BJ (cell line): ENCODE measurements around the gene SP3. TPM values are rescaled to one million over a fixed set of nuclear protein-coding genes. Genes with fewer than 3 reads are reported as not detected.

Experiments used
- CTCF ChIA-PET: fragments of 350-600 bp; formaldehyde crosslinking; extraction: SDS; loops from one replicate; lab custom pipeline; 2021; ENCODE audit warnings: antibody characterized with exemption, inconsistent platforms; lab: Yijun Ruan, JAX
- POLR2A ChIA-PET: fragments of 300-600 bp; sonication (Branson Sonifier 250); formaldehyde crosslinking; extraction: SDS; loops from one replicate; lab custom pipeline; 2021; ENCODE audit warnings: antibody characterized with exemption; lab: Charles Lee
- DNase-seq: peaks from one replicate; pipeline ENCODE4 v3.0.0-alpha.2; 2011; ENCODE audit warnings: low read depth
- H3K27me3 ChIP-seq: 2 replicates; pipeline ENCODE4 v1.6.0; 2011; ENCODE audit warnings: low read length; ENCODE audit not compliant: control insufficient read depth, insufficient read depth
- H3K36me3 ChIP-seq: 2 replicates; pipeline ENCODE4 v1.5.1; 2011; ENCODE audit warnings: low read length; ENCODE audit not compliant: control insufficient read depth, insufficient read depth
- H3K4me3 ChIP-seq: 2 replicates; pipeline ENCODE4 v1.5.1; 2011; ENCODE audit warnings: low read depth, mild to moderate bottlenecking, control low read depth, low read length
- polyA plus RNA-seq: library from polyadenylated mRNA; depleted of rRNA; stranded (reverse); fragments of >200 nt; gene quantifications from 2 replicates; pipeline ENCODE4 v1.2.3, GENCODE V29; 2011
- TF ChIP-seq, protein P1 (sequence below): IDR thresholded peaks from 2 replicates; pipeline ENCODE4 v1.5.1; 2011; ENCODE audit warnings: low read depth, mild to moderate bottlenecking, control low read depth, inconsistent platforms, low read length, moderate library complexity; ENCODE audit not compliant: insufficient read depth

The SP3 gene
- polyA plus RNA-seq, 1 experiment: 33.2 TPM

DNA sequence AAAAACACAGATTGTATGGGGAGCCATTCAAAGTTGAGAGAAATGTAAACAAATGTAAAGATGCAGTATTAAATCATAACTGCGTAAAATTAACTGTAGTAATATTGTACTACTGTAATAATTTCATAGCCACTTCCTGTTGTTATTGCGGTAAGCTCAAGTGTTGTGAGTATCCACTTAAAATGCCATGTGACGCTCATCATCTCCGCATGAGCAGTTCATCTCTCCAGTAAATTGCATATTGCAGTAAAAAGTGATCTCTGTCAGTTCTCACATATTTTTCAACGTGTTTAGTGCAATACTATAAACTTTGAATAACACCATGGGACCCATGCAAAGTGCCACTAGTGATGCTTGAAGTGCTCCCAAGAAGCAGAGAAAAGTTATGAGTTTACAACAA lies 41.8 kb upstream of the SP3 start:
- Histone ChIP-seq H3K27me3 (no peaks in the 10 kb centered on the region), H3K36me3 (no peaks in the 10 kb centered on the region), H3K4me3 (no peak overlapping the region)
- ChIA-PET POLR2A (no interaction called here), CTCF (interaction anchor here (1.7 kb wide), 1 partner anchor 9 kb away, joined by 4 read pairs; no protein-coding TSS in a partner anchor)
- TF ChIP-seq, protein P1, sequence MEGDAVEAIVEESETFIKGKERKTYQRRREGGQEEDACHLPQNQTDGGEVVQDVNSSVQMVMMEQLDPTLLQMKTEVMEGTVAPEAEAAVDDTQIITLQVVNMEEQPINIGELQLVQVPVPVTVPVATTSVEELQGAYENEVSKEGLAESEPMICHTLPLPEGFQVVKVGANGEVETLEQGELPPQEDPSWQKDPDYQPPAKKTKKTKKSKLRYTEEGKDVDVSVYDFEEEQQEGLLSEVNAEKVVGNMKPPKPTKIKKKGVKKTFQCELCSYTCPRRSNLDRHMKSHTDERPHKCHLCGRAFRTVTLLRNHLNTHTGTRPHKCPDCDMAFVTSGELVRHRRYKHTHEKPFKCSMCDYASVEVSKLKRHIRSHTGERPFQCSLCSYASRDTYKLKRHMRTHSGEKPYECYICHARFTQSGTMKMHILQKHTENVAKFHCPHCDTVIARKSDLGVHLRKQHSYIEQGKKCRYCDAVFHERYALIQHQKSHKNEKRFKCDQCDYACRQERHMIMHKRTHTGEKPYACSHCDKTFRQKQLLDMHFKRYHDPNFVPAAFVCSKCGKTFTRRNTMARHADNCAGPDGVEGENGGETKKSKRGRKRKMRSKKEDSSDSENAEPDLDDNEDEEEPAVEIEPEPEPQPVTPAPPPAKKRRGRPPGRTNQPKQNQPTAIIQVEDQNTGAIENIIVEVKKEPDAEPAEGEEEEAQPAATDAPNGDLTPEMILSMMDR: no peak
- no peak for DNase-seq

DNA sequence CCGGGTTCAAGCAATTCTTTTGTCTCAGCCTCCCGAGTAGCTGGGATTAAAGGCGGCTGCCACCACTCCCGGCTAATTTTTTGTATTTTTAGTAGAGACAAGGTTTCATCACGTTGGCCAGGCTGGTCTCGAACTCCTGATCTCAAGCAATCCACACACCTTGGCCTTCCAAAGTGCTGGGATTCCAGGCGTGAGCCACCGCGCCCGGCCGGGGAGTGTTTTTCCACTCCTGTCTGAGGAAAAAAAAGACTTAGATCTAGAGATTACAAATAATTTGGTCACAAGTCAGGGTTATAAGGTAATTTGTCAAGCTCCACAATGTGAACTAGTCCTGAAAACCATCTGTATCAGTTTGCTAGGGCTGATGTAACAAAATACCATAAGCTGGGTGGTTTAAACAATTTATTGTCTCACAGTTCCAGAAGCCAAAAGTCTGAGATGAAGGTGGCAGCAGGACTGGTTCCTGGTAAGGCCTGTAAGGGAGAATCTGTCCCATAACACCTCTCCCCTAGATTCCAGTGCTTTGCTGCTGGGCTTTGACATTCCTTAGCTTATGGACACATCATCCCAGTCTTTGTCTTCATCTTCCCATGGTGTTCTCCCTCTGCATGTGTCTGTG lies 40.7 kb upstream of the SP3 start:
- ChIA-PET POLR2A (interaction anchor here (0.5 to 0.6 kb wide), 2 partner anchors 9 to 11 kb away, joined by 3 read pairs; no protein-coding TSS in a partner anchor), CTCF (interaction anchor here (1.7 kb wide), 1 partner anchor 8 kb away, joined by 4 read pairs; no protein-coding TSS in a partner anchor)
- TF ChIP-seq, protein P1: no peak

DNA sequence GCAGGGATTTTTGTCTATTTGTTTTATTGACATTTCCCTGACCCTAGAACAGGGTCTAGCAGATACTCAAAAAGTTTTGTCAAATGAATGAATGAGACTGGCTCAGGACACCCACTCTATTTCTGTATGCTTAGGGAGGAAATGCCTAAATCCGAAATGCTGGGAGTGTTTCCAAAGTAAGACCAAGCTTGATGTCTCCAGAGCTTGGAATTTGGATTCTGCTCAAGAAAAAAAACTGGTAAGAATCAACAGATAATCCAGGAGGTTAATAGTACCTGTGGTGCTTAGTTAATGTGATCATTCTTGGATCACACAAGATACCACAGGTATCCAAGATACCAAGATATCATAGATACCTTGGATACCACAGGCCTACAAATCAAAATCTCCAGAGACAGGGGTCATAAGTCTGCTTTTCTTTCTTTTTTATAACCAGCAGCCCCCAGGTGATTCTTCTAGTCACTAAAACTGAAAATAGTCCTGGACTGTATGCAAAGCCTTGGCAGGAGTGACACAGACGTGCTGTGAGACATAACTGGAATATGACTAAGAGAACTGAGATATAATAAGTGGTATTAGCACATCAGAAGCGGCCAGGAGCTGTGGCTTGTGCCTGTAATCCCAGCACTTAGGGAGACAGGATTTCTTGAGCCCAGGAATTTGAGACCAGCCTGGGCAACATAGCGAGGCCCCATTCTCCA lies 39.9 kb upstream of the SP3 start:
- H3K4me3 ChIP-seq: no peak overlapping the region
- CTCF ChIA-PET: interaction anchor here (1.7 kb wide), 1 partner anchor 9 kb away, joined by 5 read pairs; no protein-coding TSS in a partner anchor

More for the DNA sequence above, 40.7 kb upstream of the SP3 start:
- H3K36me3 ChIP-seq: no peaks in the 10 kb centered on the region
- no peaks in the 10 kb centered on the region for H3K27me3 ChIP-seq
- H3K4me3 ChIP-seq: no peak overlapping the region
- no peak for DNase-seq

DNA sequence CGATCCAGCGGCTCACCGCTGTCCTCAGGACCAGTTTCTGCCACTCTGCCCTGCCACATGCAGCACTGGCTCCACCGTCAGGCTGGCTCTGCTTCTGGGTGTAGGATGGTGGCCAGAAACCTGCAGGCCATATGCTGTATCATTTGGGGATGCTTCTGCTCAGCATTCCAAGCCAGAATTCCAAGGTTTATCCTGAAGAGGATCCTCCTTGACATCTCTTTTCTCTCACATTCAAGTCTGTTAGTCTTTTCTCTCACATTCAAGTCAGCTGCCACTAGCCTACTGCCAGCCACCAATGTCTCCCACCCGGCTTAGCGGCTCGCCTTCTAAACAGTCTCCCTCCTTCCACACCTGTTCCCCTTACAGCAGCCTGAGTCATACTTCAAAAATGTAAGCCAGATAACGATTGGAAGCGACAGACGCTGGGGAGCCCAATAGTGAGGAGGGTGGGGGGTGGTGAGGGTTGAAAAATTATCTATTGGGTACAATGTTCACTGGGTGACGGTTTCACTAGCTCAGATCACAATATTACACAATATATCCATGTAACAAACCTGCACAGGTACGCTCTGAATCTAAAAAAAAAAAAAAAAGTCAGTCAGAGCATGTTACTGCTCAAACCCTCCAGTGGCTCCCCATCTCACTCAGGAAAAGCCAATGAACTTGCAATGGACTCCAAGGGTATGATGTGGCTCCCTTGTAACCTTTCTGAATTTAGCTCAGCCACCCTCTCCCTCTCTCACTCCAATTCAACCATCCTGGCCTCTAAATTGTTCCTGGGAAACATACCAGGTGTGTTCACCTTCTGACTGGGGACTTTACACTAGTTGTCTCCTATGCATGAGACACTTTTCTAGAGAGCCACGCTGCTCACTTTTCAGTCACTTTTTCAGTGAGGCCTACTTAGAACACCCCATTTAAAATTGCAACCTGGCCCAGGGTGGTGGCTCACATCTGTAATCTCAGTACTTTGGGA lies 38.8 kb upstream of the SP3 start:
- no peaks in the 10 kb centered on the region for H3K36me3 ChIP-seq
- ChIA-PET CTCF (interaction anchor here (1.7 kb wide), 1 partner anchor 8 kb away, joined by 5 read pairs; no protein-coding TSS in a partner anchor), POLR2A (no interaction called here)
- TF ChIP-seq, protein P1: no peak
- DNase-seq: no peak
- no peak overlapping the region for H3K4me3 ChIP-seq
- no peaks in the 10 kb centered on the region for H3K27me3 ChIP-seq

More for the DNA sequence above, 39.9 kb upstream of the SP3 start:
- TF ChIP-seq, protein P1: no peak
- Histone ChIP-seq H3K36me3 (no peaks in the 10 kb centered on the region), H3K27me3 (no peaks in the 10 kb centered on the region)
- POLR2A ChIA-PET: interaction anchor here (0.6 kb wide), 1 partner anchor 9 kb away, joined by 3 read pairs; no protein-coding TSS in a partner anchor
- no peak for DNase-seq
